B cell (primary cell): ENCODE measurements around the gene TCF3. TPM values are rescaled to one million over a fixed set of nuclear protein-coding genes. Genes with fewer than 3 reads are reported as not detected.

Experiments used
- ATAC-seq: fragments of 200-7000 bp; cut with Tn5 transposase; one replicate; pipeline ENCODE4 v1.10.0; 2021; ENCODE audit warnings: low read depth, mild to moderate bottlenecking, moderate number of reproducible peaks, moderate library complexity
- CTCF ChIA-PET: fragments of 350-600 bp; sonication (Branson Sonifier 250); formaldehyde crosslinking; loops from one replicate; lab custom pipeline; 2021; ENCODE audit warnings: antibody characterized with exemption, inconsistent platforms; lab: Charles Lee
- POLR2A ChIA-PET: fragments of 350-600 bp; sonication (Branson Sonifier 250); formaldehyde crosslinking; loops from one replicate; lab custom pipeline; 2021; ENCODE audit warnings: antibody characterized with exemption; lab: Charles Lee
- DNase-seq: peaks from one replicate; pipeline ENCODE4 v3.0.0; 2013
- H2AFZ ChIP-seq: 2 replicates; pipeline ENCODE4 v1.6.1; 2012; ENCODE audit warnings: mild to moderate bottlenecking, low read depth, low read length; ENCODE audit not compliant: insufficient read depth, poor library complexity, severe bottlenecking
- H3K27ac ChIP-seq, 2 donors: 1 replicate in 1 of 2; 2 replicates in 1 of 2; pipeline ENCODE4 v1.5.1; 2012 to 2013; ENCODE audit warnings: low read length in 2 of 2, mild to moderate bottlenecking in 2 of 2, moderate library complexity in 1 of 2
- H3K27me3 ChIP-seq, 4 experiments: fragments of 200-600 bp in 1 of 4; sonication (generic) in 1 of 4; replicated peaks in 1 of 4; 1 replicate in 2 of 4; 2 replicates in 2 of 4; pipeline versions ENCODE4 v1.6.1 to v1.7.0; 2013 to 2016; ENCODE audit warnings: low read length in 3 of 4, mild to moderate bottlenecking in 2 of 4, mixed read lengths in 1 of 4, moderate library complexity in 1 of 4; ENCODE audit not compliant: insufficient read depth in 4 of 4, control insufficient read depth in 3 of 4; ENCODE audit errors: control extremely low read depth in 1 of 4
- H3K36me3 ChIP-seq, 2 experiments: replicated peaks in 1 of 2; 1 replicate in 1 of 2; 2 replicates in 1 of 2; pipeline versions ENCODE4 v1.6.1 to v1.7.1; 2013; ENCODE audit warnings: low read length in 1 of 2; ENCODE audit not compliant: insufficient read depth in 2 of 2, control insufficient read depth in 1 of 2; ENCODE audit errors: control extremely low read depth in 1 of 2, extremely low read depth in 1 of 2
- H3K4me1 ChIP-seq, 2 donors: fragments of 200-600 bp in 1 of 2; sonication (generic) in 1 of 2; 1 replicate in 1 of 2; 2 replicates in 1 of 2; pipeline versions ENCODE4 v1.5.1 to v1.6.1; 2013 to 2017; ENCODE audit warnings: low read length in 2 of 2; ENCODE audit not compliant: control insufficient read depth in 2 of 2, insufficient read depth in 2 of 2
- H3K4me2 ChIP-seq: replicated peaks from 2 replicates; pipeline ENCODE3; 2012; ENCODE audit warnings: mild to moderate bottlenecking, low read depth, low read length; ENCODE audit not compliant: poor library complexity, severe bottlenecking
- H3K4me3 ChIP-seq, 5 experiments: fragments of 200-600 bp in 1 of 5; sonication (generic) in 1 of 5; 1 replicate in 3 of 5; 2 replicates in 2 of 5; pipeline versions ENCODE4 v1.5.1 to v1.7.0; 2011 to 2016; ENCODE audit warnings: low read length in 4 of 5, mild to moderate bottlenecking in 4 of 5, low read depth in 2 of 5, control low read depth in 1 of 5, moderate library complexity in 1 of 5; ENCODE audit not compliant: insufficient read depth in 1 of 5; ENCODE audit errors: control extremely low read depth in 1 of 5, extremely low read depth in 1 of 5
- H3K79me2 ChIP-seq: fragments of 200-600 bp; sonication (generic); one replicate; pipeline ENCODE4 v1.6.0; 2016; ENCODE audit warnings: low read length; ENCODE audit not compliant: control insufficient read depth, insufficient read depth
- H3K9ac ChIP-seq: fragments of 200-600 bp; sonication (generic); 2 replicates; pipeline ENCODE4 v1.6.1; 2017; ENCODE audit warnings: mild to moderate bottlenecking, low read length, moderate library complexity
- H3K9me3 ChIP-seq, 3 donors: one replicate each; pipeline versions ENCODE4 v1.6.1 to v1.7.1; 2013; ENCODE audit warnings: low read length in 2 of 3; ENCODE audit not compliant: control insufficient read depth in 2 of 3, insufficient read depth in 1 of 3; ENCODE audit errors: control extremely low read depth in 1 of 3
- H4K20me1 ChIP-seq: 2 replicates; pipeline ENCODE4 v1.6.0; 2012; ENCODE audit warnings: mild to moderate bottlenecking, low read length; ENCODE audit not compliant: insufficient read depth, control insufficient read depth, poor library complexity, severe bottlenecking
- H3K27ac Mint-ChIP-seq: one replicate; pipeline ENCODE4 v1.8.0; 2021; ENCODE audit warnings: mixed read lengths
- H3K27me3 Mint-ChIP-seq: one replicate; pipeline ENCODE4 v1.8.0; 2021; ENCODE audit warnings: mixed read lengths
- H3K4me1 Mint-ChIP-seq: one replicate; pipeline ENCODE4 v1.8.0; 2021; ENCODE audit warnings: mixed read lengths
- H3K4me3 Mint-ChIP-seq: one replicate; pipeline ENCODE4 v1.8.0; 2021; ENCODE audit warnings: mixed read lengths
- H3K9me3 Mint-ChIP-seq: one replicate; pipeline ENCODE4 v1.8.0; 2022; ENCODE audit warnings: mixed read lengths; ENCODE audit not compliant: insufficient read depth
- EZH2 ChIP-seq: IDR thresholded peaks from 2 replicates; pipeline ENCODE4 v1.6.1; 2012; ENCODE audit warnings: borderline replicate concordance, low read depth, mild to moderate bottlenecking, moderate library complexity, low read length; ENCODE audit not compliant: insufficient read depth, poor library complexity, severe bottlenecking
- WGBS: methylation state at CpG from one replicate; pipeline ENCODE4 v1.1.5; 2013; ENCODE audit warnings: missing lambda C conversion rate; ENCODE audit not compliant: insufficient coverage; 5-methylcytosine and 5-hydroxymethylcytosine counted together
- intact Hi-C: fragments of 100-400 bp; cut with micrococcal nuclease; formaldehyde crosslinking; loops from one replicate; pipeline ENCODE4 v1.10.0; 2022
- polyA plus RNA-seq: library from polyadenylated mRNA; depleted of rRNA; stranded (reverse); fragments of >200 nt; gene quantifications from 2 replicates; pipeline ENCODE4 v1.2.3, GENCODE V29; 2012
- total RNA-seq, 2 donors: library from RNA; stranded (reverse); fragments of 120-200 nt in 1 of 2; gene quantifications; 1 replicate in 1 of 2; 2 replicates in 1 of 2; pipeline versions ENCODE4 v1.2.3 to v1.2.4, GENCODE V29; 2013 to 2022
- TF ChIP-seq, protein P1 (sequence below): fragments of 200-600 bp; IDR thresholded peaks from one replicate; pipeline ENCODE4 v1.8.0; 2022; ENCODE audit warnings: antibody characterized with exemption, mild to moderate bottlenecking

The TCF3 gene
- total and polyA plus RNA-seq, 2 donors (not counting 1 experiment from before 2014, with no cell fraction given): 278 to 588 TPM

DNA sequence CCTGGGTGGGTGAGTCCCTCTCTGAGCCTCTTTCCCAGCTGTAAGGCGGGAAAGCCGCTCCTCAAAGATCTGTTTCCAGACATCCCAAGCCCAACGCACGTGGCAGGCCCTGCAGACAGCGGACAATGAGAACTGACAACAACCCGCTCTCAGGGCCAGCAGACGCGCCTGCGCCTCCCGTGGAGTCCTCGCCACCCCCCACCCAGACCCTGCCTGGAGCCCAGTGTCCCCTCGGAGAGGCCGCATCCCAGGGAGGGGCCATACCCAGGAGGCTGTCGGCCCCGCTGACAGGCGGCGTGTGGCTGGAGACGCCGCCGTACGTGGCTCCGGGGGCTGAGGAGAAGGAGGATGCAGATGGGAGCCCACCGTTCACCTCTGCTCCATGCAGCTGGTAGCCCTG, 30.8 kb downstream of the TCF3 start:
- TF ChIP-seq EZH2: no peak
- TF ChIP-seq, protein P1, sequence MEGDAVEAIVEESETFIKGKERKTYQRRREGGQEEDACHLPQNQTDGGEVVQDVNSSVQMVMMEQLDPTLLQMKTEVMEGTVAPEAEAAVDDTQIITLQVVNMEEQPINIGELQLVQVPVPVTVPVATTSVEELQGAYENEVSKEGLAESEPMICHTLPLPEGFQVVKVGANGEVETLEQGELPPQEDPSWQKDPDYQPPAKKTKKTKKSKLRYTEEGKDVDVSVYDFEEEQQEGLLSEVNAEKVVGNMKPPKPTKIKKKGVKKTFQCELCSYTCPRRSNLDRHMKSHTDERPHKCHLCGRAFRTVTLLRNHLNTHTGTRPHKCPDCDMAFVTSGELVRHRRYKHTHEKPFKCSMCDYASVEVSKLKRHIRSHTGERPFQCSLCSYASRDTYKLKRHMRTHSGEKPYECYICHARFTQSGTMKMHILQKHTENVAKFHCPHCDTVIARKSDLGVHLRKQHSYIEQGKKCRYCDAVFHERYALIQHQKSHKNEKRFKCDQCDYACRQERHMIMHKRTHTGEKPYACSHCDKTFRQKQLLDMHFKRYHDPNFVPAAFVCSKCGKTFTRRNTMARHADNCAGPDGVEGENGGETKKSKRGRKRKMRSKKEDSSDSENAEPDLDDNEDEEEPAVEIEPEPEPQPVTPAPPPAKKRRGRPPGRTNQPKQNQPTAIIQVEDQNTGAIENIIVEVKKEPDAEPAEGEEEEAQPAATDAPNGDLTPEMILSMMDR: no peak
- peaks cover 33% of the 10 kb centered on the region for H3K4me1 Mint-ChIP-seq
- no peak for DNase-seq
- no peak for ATAC-seq
- H3K27me3 Mint-ChIP-seq: no peaks in the 10 kb centered on the region
- Histone ChIP-seq H3K4me3 (no peak overlapping the region), H3K4me2 (no peak overlapping the region), H3K4me1 (peaks cover 19 to 40% of the 10 kb centered on the region in 2 donors), H2AFZ (no peak overlapping the region), H3K79me2 (peaks cover 48% of the 10 kb centered on the region), H3K9me3 (no peaks in the 10 kb centered on the region), H3K27ac (no peak overlapping the region), H3K9ac (no peak overlapping the region), H4K20me1 (peaks cover 98% of the 10 kb centered on the region), H3K27me3 (no peaks in the 10 kb centered on the region), H3K36me3 (peaks cover 0 to 75% of the 10 kb centered on the region in 2 experiments)
- no peaks in the 10 kb centered on the region for H3K9me3 Mint-ChIP-seq
- POLR2A ChIA-PET: interaction anchor here (2.1 kb wide), 1 partner anchor 30 kb away, joined by 7 read pairs; no protein-coding TSS in a partner anchor
- 97% methylated on average over 19 of the region's 23 CpGs for WGBS
- H3K27ac Mint-ChIP-seq: no peak overlapping the region
- intact Hi-C loops: no loop called here
- no peak overlapping the region for H3K4me3 Mint-ChIP-seq
- CTCF ChIA-PET: no interaction called here

DNA sequence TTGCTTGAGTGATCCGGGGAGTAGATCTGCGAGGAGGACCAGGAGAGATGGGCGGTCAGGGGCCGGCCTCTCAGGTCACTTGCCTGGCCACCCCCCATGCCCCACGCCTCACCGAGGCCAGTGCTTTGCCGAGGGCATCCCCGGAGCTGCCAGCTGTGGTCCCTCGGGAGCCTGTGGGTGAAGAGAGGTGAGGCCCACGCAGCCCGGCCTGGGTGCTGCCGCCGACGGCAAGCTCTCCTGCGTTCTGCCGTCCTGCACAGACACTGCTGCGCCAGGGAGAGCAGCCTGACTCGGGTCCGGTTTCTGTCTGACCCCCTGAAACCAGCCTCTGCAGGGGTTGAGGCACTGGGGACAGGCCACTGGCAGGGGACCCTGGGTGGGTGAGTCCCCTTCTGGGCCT, 31.4 kb downstream of the TCF3 start:
- Histone ChIP-seq H3K27me3 (no peaks in the 10 kb centered on the region), H3K27ac (peak overlapping the region in 1 of 2 donors; percentile 36), H2AFZ (no peak overlapping the region), H3K4me1 (peaks cover 19 to 42% of the 10 kb centered on the region in 2 donors), H3K36me3 (peaks cover 0 to 74% of the 10 kb centered on the region in 2 experiments), H3K9ac (no peak overlapping the region), H3K4me2 (no peak overlapping the region), H3K4me3 (no peak overlapping the region), H4K20me1 (peaks cover 98% of the 10 kb centered on the region), H3K9me3 (no peaks in the 10 kb centered on the region), H3K79me2 (peaks cover 49% of the 10 kb centered on the region)
- Mint-ChIP-seq H3K4me3 (no peak overlapping the region), H3K4me1 (peaks cover 35% of the 10 kb centered on the region), H3K27me3 (no peaks in the 10 kb centered on the region), H3K9me3 (no peaks in the 10 kb centered on the region), H3K27ac (peak overlapping the region; percentile 41)
- intact Hi-C loops: no loop called here
- WGBS: 81% methylated on average over 16 of the region's 19 CpGs
- DNase-seq: no peak
- ChIA-PET POLR2A (no interaction called here), CTCF (no interaction called here)
- no peak for TF ChIP-seq EZH2
- no peak for ATAC-seq
